Cerebellar cortex (tissue), 1 donor: ENCODE results near the gene AMACR.

Source experiments
- DNase-seq: peaks from one replicate; pipeline ENCODE4 v3.0.0-alpha.2; 2015; ENCODE audit warnings: low spot score

AMACR gene

DNA sequence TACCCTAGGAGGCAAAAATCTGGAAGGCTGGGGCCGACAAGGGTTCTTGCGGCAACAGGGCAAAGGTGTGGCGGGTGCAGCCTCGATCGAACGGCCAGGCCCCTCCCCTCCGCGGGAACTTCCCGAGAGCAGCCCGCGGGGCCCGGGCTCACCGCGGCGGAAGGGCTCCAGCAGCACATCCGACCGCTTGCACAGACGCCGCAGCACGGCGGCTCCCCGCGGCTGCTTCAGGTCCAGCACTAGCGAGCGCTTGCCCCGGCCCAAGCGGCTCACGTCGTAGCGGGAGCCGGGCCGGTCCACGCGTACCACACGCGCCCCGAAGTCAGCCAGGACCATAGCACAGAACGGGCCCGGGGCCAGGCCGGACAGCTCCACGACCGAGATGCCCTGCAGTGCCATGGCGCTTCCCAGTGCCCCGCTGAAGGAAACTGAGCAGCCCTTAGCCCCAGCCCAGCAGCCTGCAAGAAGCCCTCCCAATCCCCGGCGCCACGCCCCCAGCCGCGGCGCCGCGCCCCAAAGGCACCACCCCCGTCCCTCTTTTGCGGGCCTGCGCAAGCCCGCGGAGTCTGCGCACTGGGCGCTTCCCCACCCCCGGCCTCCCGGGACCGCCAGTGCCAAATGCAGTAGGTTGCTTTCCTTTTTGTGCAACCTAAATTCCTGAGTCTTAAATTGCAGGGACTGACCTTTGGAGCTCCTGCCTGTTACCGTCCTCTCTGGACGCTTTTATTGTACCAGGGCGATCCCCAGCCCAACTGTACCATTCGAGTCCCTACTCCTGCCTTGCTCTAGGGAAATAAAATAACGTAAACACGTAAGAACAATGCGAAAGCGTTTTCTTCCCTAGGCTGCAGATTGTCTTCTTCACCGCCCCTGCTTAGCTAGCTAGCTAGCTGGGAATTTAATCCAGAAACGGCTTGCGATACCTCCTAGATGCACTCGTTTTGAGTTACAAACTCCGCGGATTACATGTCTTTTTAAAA is at the start of gene AMACR:
Gene AMACR (minus strand): TSS at position 430 of the 980 bp plus-strand sequence. CDS start 31 bp downstream, at position 399.
- DNase-seq = peak; percentile 92

DNA sequence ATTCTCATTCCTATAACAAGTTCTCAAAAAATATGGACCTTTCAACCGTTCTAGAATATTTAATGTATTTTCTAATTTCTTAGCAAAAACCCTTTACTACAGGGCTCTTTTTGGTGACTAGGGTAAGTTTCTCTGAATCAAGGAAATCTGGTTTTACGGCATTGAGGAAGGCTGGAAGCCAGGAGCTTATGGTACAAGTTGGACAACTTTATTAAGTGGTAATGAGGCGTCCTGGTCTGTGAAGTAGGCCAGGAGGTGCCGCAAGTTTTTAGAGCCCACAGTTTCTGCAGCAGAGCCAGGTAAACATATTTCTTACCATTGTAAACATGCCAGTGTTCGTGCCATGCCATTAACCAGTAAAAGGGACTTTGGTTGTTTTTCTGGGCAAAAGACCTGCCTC is 49.7 kb upstream of the AMACR start:
- DNase-seq = no peak

DNA sequence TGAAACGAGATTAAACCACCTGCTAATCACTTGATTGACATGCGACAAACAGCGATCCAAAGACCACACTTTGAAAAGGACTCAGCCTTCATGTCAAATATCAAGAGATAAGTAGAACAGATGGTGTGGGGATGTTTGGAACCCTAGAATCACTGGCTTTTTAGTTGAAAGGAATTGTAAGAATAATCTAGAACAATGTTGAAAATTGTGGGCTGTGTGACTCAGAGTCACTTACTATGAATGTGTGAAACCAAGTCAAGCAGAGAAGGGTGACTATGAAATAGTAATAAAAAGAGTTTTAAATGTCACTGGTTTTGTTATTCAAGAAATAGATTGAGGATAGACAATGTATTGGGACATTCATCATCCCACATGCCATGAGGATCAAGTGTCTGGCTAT is 49.3 kb upstream of the AMACR start:
- DNase-seq = no peak

DNA sequence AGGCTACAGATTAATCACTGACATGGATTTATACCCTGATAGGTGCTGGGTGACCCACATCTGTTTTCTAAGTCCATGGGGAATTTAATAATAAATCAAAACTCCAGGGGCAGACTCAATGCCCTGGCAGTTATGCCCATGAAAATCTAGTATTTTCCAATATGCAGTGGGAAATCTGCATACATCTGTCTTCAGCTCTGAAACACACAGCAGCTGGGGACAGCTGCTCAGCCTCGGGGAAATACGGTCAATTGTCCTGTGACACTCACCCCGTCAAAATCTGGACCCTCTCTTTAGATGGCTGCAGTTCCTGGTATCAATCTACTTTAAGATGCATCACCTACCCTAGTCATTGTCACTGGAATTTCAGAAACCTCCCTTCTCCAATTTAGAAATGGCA is 47.8 kb upstream of the AMACR start:
- DNase-seq = no peak

DNA sequence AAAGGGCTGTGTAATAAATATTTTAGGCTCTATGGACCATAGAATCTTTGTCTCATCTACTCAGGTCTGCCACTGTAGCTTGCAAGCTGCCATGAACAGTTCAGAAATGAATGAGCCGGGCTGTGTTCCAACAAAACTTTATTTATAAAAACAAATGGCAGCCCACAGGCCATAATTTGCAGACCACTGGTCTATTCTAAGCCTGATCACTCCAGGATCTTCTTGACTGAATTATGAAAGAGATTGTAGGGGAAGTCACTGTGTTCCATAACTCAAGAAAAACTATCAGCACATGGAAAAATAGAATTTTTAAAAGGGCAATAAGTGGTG is 46.5 kb upstream of the AMACR start:
- no peak for DNase-seq

DNA sequence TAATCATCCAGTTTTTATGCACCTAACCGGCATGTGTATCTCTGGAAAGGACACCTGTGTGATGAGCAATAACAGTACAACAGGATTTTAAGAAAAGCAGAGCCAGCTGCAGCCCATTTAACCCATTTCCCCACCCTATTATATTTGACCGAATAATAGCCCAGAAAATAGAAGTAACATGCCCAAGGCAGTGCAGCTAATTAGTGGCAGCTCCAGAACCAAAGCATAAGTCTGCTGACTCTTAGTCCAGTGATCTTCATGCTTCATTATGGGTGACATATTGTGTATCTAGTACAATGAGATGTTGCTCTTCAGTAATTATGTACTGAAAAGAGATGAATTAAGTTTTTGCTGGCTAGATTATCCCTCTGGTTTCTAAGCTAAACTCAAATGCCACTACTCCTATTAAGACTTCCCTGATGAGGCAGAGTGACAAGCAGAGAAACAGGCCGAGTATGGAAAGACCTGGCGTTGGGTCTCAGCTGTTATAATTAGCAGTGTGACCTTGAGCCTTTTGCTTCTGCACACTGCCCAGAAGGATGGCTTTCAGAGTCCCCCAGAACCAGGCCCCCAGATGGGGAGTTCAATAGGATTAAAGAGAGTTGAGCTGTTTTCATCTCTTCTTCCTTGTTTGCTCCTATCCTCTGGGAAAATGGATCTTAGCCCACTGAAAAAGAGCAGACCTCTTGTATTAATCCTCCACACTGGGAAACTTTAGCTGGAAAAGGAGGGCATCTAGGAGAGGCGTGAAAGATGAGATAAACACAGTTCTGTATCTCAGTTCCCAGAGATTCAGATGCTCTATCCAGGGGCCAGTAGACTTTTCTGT is 45.9 kb upstream of the AMACR start:
- DNase-seq = no peak

DNA sequence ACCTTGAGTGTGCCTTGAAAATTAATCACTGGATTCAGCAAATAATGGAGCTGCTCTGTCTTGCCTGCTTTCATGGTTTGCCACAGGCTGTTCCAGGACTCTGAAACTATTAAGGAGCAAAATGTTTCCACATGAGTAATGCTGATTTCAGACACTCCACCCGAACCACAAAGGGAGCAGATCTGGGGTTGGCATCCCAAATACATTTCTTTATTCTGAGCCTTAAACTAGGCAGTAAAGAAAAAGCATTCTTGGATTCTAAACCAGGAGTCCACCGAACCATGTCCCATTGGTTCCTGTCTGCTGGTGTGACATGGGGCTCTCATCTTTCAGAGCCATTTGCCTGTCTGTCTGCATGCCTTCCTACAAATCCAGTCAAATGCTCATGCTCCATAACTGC is 45.3 kb upstream of the AMACR start:
- DNase-seq = no peak

DNA sequence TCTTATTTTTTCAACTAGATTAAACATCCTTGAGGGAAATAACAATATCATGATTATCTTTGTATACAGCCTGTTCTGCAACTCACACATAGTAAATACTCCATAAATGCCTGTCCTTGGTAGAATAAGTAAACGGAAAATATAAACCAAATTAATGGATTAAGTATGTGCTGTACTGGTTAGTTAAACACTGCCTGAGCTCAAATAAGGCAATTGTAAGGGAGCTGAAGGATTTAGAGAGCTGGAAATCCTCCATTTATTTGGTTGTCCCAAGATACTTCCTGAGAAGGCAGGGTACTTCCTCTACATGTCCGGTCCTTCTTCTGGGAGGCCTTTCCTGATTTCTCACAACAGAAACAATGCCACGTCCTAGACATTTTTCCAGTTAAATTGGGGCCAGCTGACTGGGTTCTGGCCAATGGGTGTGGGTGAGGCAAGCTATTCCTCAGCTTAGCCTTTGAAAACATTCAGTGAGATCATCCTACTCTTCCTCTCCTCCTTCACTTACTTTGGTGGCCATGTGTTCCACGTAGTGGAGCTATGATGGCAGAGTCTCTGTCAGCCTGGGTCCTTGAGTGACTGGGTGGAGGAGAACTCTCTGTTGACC is 43.6 kb upstream of the AMACR start:
- no peak for DNase-seq

DNA sequence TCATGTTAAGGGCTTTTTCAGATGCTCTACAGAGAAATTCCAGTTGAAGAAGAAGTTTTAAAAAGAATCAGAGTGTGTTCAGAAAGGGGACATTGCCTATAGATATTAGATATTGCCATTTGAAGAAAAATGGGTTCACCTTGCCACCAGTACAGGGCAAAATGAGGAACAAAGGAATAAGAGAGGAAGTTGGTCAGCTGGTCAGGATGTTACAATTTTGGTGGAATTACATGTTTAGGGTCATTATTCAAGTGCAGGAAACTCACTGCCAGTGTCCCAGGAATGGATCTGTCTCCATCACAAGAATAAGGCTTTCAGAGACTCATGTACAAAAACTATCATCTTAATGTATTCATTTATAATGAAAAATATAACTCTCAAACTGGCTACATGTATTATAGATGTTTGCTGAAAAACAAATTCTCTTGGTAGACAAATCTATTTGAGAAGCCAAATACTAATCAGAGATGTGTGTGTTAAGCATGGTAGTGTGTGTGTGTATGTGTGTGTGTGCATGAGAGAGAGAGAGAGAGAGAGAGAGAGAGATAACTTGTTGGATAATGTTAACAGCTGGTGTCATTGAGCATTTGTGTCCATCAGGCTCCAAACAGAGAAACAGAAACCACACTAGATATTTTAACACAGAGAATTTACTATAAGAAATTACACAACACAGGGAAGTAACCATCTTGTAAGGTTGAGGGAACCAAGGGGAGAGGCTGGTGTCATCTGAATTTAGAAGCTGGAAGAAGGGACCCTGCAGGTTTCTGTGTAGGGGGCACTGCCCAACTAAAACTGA is 40.1 kb upstream of the AMACR start:
- no peak for DNase-seq

DNA sequence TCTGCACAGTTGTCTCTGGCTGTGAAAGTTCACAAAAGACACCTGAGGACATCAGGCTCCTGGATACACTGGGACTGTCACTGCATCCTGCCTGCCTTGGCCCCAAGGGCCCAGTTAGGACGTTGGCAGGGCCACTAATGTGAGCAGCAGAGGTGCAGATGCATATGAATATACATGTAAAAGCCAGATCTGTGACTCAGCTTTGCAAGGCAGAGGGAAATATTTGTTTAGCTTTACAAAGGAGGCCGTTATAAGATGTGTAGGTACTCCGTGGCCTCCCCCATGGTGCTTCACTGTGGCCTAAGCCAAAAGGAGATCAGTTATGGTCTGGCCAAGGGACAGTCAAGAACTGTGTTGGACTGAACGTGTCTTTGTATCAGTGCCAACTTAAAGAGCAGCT is 39.3 kb upstream of the AMACR start:
- DNase-seq = no peak

DNA sequence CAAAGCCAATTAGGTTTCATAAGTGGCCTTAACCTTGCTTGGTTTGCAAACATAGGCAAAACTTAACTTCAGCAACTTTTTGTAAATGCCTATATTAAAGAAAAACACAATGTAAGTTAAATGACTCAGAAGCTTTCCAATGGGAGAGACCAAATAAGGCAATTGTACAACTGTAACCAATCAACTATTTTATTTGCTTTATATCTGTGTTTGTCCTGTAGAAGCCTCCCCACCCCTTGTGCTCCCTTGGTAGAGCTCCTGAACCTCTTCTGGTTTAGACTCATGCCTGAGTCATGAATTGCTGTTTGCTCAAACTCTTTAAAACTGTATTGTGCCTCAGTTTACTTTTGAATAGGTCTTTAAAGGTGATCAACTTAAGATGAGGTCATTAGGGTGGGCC is 38.1 kb upstream of the AMACR start:
- no peak for DNase-seq

DNA sequence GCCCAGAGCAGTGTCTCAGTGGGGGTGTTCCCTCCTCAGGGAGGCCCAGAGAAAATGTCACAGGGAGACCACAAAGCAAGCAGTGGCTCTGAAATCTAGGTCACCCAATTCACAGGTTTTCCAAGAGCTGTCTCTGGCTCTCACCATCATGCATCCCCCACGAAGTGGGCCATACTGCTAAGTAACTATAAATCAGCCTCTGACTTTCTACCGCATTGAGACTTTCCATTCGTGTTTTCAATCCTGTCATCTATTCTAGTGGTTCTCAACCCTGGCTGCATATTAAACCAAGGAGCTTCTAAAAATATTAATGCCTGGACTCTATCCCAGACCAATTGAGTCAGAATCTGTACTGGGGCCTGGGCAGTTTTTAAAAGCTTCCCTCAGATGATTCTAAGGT is 37.2 kb upstream of the AMACR start:
- no peak for DNase-seq

DNA sequence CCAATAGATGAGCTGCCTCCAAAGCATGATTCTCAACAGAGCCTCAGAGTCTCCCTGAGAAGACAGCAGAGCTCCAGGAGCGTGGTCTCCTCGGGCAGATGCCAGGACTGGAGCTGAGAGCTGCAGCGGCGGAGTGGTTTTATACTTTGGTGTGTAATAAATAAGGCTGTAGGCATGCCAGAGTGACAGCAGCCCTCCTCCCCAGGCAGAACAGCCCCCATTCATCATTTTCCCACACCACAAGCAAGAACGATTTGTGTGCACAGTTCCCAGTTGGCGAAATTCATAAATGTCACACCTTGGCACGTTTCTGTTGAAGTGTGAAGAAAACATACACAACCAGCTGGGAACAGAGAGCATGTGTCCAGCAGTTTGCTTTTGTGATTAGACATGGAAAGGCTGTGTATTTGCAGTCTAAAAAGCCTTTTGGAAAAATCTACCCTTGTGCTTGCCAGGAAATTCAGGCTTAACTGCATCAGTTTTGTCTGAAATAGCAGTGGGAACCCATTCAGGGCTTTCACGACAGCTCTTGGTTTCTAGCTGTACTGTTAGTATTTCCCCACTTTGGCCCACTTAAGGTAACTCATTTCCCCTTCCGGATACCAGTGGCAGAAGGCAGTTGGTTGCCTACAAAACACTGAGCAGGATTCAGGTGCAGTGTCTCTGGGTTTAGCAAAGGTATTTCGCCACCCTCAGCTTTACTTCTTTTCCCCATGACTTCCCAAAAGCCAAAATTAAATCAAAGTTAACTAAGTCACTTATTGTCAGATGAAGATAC is 35.4 kb upstream of the AMACR start, which contains the start of gene C1QTNF3:
Gene C1QTNF3 (minus strand): TSS at position 115 of the 778 bp plus-strand sequence. CDS start 88 bp downstream, at position 27.
- peak; percentile 20 for DNase-seq

DNA sequence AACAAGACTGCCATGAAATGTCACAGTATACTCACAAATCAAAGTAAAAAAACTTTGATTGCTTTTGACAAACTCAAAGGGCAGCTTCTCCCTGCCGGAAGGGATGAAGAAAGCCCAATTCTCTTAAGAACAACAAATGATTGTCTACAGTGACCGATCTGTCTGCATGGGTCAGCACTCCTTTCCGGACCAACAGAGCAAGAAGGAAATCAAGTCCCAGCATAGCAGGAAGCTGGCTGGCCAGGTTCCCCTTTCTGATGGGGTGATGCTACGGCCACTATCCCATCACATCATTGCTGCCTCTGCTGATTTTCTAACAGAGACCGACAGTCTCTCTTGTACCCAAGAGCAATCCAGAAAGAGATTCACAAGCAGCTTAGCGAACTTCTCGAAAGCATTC is 34.5 kb upstream of the AMACR start:
- DNase-seq = no peak

DNA sequence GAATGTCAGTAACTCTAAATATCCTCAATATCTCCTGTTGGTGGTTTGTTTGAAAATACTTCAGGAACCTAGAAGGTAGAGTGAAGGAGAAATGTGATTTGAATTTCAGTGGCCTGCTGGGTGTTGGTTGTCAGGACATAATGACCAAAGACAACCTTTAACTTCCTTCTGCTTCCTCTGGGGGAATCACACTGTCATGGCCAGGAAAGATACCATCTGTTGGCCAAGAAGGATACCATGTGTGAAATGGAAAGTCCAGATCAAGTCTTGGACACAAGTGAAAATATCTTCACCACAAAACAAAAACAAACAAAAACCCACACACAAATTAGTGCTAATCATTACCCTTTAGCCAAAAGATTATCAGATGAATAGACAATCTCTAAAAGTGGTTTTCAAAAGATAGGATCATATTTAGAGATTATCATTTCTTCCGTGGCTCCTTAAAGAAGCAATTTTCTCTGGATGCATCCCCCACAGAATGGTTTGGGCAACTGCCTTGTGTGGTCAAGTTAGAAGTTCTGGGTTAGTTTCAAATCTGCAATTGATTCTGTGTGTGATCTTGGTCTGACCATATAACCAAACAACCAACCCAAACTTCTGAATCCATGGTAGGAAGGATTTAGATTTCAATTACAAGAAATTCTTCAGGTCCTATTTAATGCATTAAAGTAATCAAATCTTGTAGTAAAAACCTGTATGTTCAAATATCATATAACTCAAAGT is 33.6 kb upstream of the AMACR start:
- DNase-seq = no peak

DNA sequence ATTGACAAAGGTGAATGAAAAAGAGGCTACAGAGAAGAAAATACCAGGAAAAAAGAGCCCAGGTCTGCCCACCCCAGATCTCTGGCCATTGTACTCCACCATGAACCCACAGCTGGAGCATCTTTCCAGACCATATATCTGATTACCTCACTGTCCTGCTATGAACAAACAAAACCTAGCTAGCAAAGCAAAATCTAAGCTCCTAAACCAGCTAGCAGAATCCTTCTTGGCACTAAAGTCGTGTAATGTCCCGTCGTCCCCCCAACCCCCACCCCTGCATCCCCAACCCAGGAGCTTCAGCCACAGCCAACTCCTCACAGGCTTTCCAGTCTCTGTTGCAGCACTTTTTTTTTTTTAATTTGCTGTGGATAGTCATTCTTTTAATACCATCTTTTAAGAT is 32.6 kb upstream of the AMACR start:
- DNase-seq = no peak

DNA sequence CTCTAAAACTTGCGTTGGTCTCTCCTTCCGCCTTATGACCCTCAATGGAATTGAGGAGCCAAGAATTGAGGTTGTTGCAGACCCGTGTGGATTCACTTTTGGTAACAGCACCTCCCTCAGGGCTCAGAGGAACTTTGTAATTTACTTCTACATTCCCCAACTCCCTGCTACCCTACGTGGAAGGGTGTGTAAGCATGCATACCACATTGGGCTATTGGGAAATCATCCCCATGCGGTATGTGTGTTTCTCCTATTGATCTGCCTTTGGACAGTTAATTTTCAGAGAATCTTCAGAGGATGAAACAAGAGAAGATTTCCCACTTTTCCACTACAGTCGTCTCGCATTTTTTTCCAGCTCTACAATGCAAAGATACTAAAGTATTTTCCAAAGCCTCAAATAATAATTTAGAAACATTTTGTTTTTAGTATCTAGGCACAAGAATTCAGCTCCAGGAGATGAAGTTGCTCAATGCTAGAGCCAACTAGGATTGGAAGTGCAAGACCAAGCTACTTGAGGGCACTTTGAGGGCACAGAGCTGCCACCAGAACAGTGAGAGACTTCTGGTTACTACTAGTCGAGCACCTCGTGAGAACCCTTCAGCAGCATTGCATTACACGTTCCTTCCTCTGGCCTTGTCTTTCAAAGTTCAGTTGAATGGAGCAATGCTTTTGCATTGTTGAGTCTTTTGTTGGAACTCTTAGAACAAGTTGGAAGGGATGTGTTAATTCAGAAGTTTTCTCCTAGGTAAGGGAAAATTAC is 31.7 kb upstream of the AMACR start:
- DNase-seq = no peak

DNA sequence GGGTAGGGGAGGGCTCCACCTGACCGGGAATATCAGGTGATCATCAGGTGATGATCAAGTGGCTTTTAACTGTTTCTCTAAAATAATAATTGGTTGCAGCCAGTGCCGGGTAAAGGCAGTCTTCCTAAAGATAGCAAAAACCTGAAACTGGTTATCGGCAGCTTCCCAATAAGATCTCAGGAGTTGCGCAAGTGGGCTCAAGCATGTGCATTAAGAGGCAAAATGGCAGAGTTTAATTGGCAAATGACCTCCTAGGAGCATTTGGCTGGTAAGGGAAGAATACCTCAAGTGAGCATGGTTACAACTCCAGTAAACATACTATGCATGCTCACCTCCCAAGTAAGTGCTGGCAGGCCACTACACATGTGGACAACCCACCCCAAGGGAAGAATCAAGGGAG is 31.0 kb upstream of the AMACR start:
- no peak for DNase-seq

DNA sequence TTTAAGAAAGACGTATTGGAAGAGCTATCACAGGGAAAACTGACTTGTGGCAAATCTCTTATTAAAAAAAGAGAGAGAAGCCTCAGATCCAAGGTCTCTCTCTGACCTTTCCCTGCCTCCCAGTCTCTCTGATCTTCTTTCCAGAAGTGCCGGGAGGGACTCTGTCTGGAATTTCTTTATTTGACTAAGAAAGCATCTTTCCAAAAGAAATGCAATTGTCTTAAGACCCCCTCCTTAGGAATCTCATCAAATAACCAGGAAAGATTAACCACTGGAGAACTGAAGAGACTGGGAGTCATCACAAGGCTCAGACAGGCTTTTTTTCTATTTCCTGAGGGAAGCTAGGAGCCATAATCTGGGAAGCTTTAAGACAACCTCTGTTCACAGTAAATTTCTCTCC is 30.5 kb upstream of the AMACR start:
- no peak for DNase-seq

DNA sequence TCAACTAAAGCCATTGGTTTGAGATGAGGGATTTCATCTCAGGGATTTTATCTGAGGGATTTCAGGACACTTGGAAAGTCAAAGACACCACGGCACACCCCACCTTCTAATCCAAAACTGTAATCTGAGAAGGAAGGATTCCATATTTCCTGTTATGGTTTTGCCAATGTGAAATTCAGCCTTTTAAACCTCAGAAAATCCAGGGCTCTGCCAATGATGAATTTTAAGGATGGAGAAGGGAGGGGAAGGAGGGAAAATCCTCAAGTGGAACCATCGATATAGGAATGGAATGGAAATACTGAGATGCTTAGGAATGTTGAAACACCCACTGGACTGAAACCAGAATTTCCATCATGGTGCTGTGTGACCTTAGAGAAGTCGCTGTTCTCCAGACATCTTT is 29.9 kb upstream of the AMACR start:
- DNase-seq = no peak
